Activated naive CD4-positive, alpha-beta T cell treated with anti-CD3 and anti-CD28 coated beads, Interleukin-2, amount 50 U/mL, for 24 hours (primary cell): ENCODE data around the gene APOM.
A peak's percentile ranks its signal among the peaks of the same experiment; 100 is the strongest.

Experiments
- H3K27ac Mint-ChIP-seq: one replicate; pipeline ENCODE4 v1.8.0; 2021; ENCODE audit warnings: mild to moderate bottlenecking, mixed read lengths
- H3K27me3 Mint-ChIP-seq: one replicate; pipeline ENCODE4 v1.8.0; 2021; ENCODE audit warnings: mixed read lengths
- H3K36me3 Mint-ChIP-seq: one replicate; pipeline ENCODE4 v1.8.0; 2021; ENCODE audit warnings: mixed read lengths
- H3K4me1 Mint-ChIP-seq: one replicate; pipeline ENCODE4 v1.8.0; 2021; ENCODE audit warnings: mixed read lengths
- H3K4me3 Mint-ChIP-seq: one replicate; pipeline ENCODE4 v1.8.0; 2021; ENCODE audit warnings: mild to moderate bottlenecking, mixed read lengths
- H3K9me3 Mint-ChIP-seq: one replicate; pipeline ENCODE4 v1.8.0; 2021; ENCODE audit warnings: mixed read lengths

Gene APOM

GRCh38 chr6:31681135-31681671 is 25.5 kb downstream of the APOM start:
- no peaks in the 10 kb centered on the region for H3K27me3 Mint-ChIP-seq
- H3K27ac Mint-ChIP-seq, result no peak overlapping the region
- H3K36me3 Mint-ChIP-seq, result no peaks in the 10 kb centered on the region
- peaks cover 24% of the 10 kb centered on the region for H3K4me1 Mint-ChIP-seq
- H3K9me3 Mint-ChIP-seq, result no peaks in the 10 kb centered on the region
- peak overlapping the region; percentile 89 for H3K4me3 Mint-ChIP-seq

GRCh38 chr6:31683591-31683990 is 27.9 kb downstream of the APOM start:
- peaks cover 2% of the 10 kb centered on the region for H3K36me3 Mint-ChIP-seq
- no peak overlapping the region for H3K4me3 Mint-ChIP-seq

GRCh38 chr6:31686483-31686882 is 30.8 kb downstream of the APOM start:
- no peak overlapping the region for H3K27ac Mint-ChIP-seq

More at GRCh38 chr6:31683591-31683990, 27.9 kb downstream of the APOM start:
- H3K27me3 Mint-ChIP-seq, result no peaks in the 10 kb centered on the region
- no peaks in the 10 kb centered on the region for H3K9me3 Mint-ChIP-seq
- H3K4me1 Mint-ChIP-seq, result peaks cover 20% of the 10 kb centered on the region
- no peak overlapping the region for H3K27ac Mint-ChIP-seq

GRCh38 chr6:31687321-31687720 is 31.6 kb downstream of the APOM start:
- H3K9me3 Mint-ChIP-seq, result no peaks in the 10 kb centered on the region
- H3K36me3 Mint-ChIP-seq, result peaks cover 3% of the 10 kb centered on the region

More at GRCh38 chr6:31686483-31686882, 30.8 kb downstream of the APOM start:
- H3K9me3 Mint-ChIP-seq, result no peaks in the 10 kb centered on the region
- no peaks in the 10 kb centered on the region for H3K27me3 Mint-ChIP-seq
- H3K36me3 Mint-ChIP-seq, result peaks cover 3% of the 10 kb centered on the region
- no peak overlapping the region for H3K4me3 Mint-ChIP-seq
- peaks cover 5% of the 10 kb centered on the region for H3K4me1 Mint-ChIP-seq

GRCh38 chr6:31687860-31688693 is 32.4 kb downstream of the APOM start:
- Mint-ChIP-seq H3K4me3 (no peak overlapping the region), H3K27ac (no peak overlapping the region), H3K4me1 (no peaks in the 10 kb centered on the region), H3K36me3 (peaks cover 4% of the 10 kb centered on the region), H3K27me3 (no peaks in the 10 kb centered on the region), H3K9me3 (no peaks in the 10 kb centered on the region)

More at GRCh38 chr6:31687321-31687720, 31.6 kb downstream of the APOM start:
- Mint-ChIP-seq H3K27me3 (no peaks in the 10 kb centered on the region), H3K4me3 (no peak overlapping the region), H3K27ac (no peak overlapping the region), H3K4me1 (no peaks in the 10 kb centered on the region)

GRCh38 chr6:31689249-31690110 is 33.8 kb downstream of the APOM start:
- H3K27ac Mint-ChIP-seq, result no peak overlapping the region
- H3K4me1 Mint-ChIP-seq, result no peaks in the 10 kb centered on the region
- H3K36me3 Mint-ChIP-seq, result peaks cover 4% of the 10 kb centered on the region
- H3K4me3 Mint-ChIP-seq, result no peak overlapping the region
- H3K27me3 Mint-ChIP-seq, result no peaks in the 10 kb centered on the region
- no peaks in the 10 kb centered on the region for H3K9me3 Mint-ChIP-seq

GRCh38 chr6:31690231-31691077 is 34.8 kb downstream of the APOM start:
- no peaks in the 10 kb centered on the region for H3K9me3 Mint-ChIP-seq
- H3K4me1 Mint-ChIP-seq, result no peaks in the 10 kb centered on the region
- no peaks in the 10 kb centered on the region for H3K27me3 Mint-ChIP-seq
- H3K4me3 Mint-ChIP-seq, result no peak overlapping the region
- peaks cover 4% of the 10 kb centered on the region for H3K36me3 Mint-ChIP-seq
- peak overlapping the region; percentile 18 for H3K27ac Mint-ChIP-seq

- Mint-ChIP-seq H3K4me1 (no peaks in the 10 kb centered on the region), H3K9me3 (no peaks in the 10 kb centered on the region), H3K4me3 (no peak overlapping the region), H3K36me3 (peaks cover 4% of the 10 kb centered on the region), H3K27me3 (no peaks in the 10 kb centered on the region), H3K27ac (no peak overlapping the region)
Observed at GRCh38 chr6:31691078-31691463, 35.4 kb downstream of the APOM start.

GRCh38 chr6:31691564-31692108 is 35.9 kb downstream of the APOM start:
- Mint-ChIP-seq H3K4me3 (no peak overlapping the region), H3K27me3 (no peaks in the 10 kb centered on the region), H3K36me3 (peaks cover 4% of the 10 kb centered on the region), H3K9me3 (no peaks in the 10 kb centered on the region), H3K4me1 (no peaks in the 10 kb centered on the region), H3K27ac (no peak overlapping the region)

GRCh38 chr6:31692353-31692752 is 36.7 kb downstream of the APOM start:
- peaks cover 3% of the 10 kb centered on the region for H3K4me1 Mint-ChIP-seq
- H3K9me3 Mint-ChIP-seq, result no peaks in the 10 kb centered on the region
- no peak overlapping the region for H3K4me3 Mint-ChIP-seq
- H3K27ac Mint-ChIP-seq, result no peak overlapping the region
- H3K27me3 Mint-ChIP-seq, result no peaks in the 10 kb centered on the region
- H3K36me3 Mint-ChIP-seq, result peaks cover 4% of the 10 kb centered on the region

- Mint-ChIP-seq H3K36me3 (peaks cover 3% of the 10 kb centered on the region), H3K27me3 (no peaks in the 10 kb centered on the region), H3K4me1 (peaks cover 8% of the 10 kb centered on the region), H3K4me3 (no peak overlapping the region), H3K9me3 (no peaks in the 10 kb centered on the region), H3K27ac (no peak overlapping the region)
Observed at GRCh38 chr6:31692886-31693285, 37.2 kb downstream of the APOM start.

- Mint-ChIP-seq H3K36me3 (peaks cover 4% of the 10 kb centered on the region), H3K27ac (no peak overlapping the region), H3K4me1 (peaks cover 12% of the 10 kb centered on the region), H3K27me3 (no peaks in the 10 kb centered on the region), H3K9me3 (no peaks in the 10 kb centered on the region), H3K4me3 (no peak overlapping the region)
Observed at GRCh38 chr6:31693535-31693934, 37.8 kb downstream of the APOM start.

GRCh38 chr6:31697555-31697954 is 41.9 kb downstream of the APOM start:
- Mint-ChIP-seq H3K27me3 (no peaks in the 10 kb centered on the region), H3K36me3 (peaks cover 2% of the 10 kb centered on the region), H3K4me3 (no peak overlapping the region), H3K27ac (peak overlapping the region; percentile 13), H3K9me3 (no peaks in the 10 kb centered on the region), H3K4me1 (peaks cover 32% of the 10 kb centered on the region)

- H3K4me3 Mint-ChIP-seq, result peak overlapping the region; percentile 31
- H3K27ac Mint-ChIP-seq, result peak overlapping the region; percentile 12
- H3K36me3 Mint-ChIP-seq, result peaks cover 1% of the 10 kb centered on the region
- peaks cover 36% of the 10 kb centered on the region for H3K4me1 Mint-ChIP-seq
- no peaks in the 10 kb centered on the region for H3K9me3 Mint-ChIP-seq
- no peaks in the 10 kb centered on the region for H3K27me3 Mint-ChIP-seq
Observed at GRCh38 chr6:31700740-31701401, 45.2 kb downstream of the APOM start.
